Lung (tissue), 12 donors: ENCODE data around the gene TP53BP2. TPM values are rescaled to one million over a fixed set of nuclear protein-coding genes. Genes with fewer than 3 reads are reported as not detected.
A peak's percentile ranks its signal among the peaks of the same experiment; 100 is the strongest.
"Not testable (repeated sequence)": the region's sequence is repeated elsewhere in the genome, so short reads cannot be mapped to it uniquely, and the experiment has no call there.

Experiments used
- ATAC-seq: fragments of 200-7000 bp; cut with Tn5 transposase; one replicate; pipeline ENCODE4 v1.9.1; 2020; ENCODE audit warnings: moderate number of reproducible peaks; ENCODE audit not compliant: insufficient read depth, low FRiP score
- DNase-seq, 3 donors: peaks; one replicate each; pipeline ENCODE4 v3.0.0-alpha.2; 2013 to 2017
- H3K27ac ChIP-seq, 2 donors: one replicate each; pipeline ENCODE4 v1.5.1; 2013; ENCODE audit warnings: mild to moderate bottlenecking in 2 of 2, moderate library complexity in 2 of 2, control low read depth in 1 of 2, inconsistent platforms in 1 of 2, low read depth in 1 of 2, low read length in 1 of 2
- H3K27me3 ChIP-seq, 3 donors: one replicate each; pipeline ENCODE4 v1.5.1; 2013; ENCODE audit warnings: low read length in 2 of 3; ENCODE audit not compliant: control insufficient read depth in 3 of 3, insufficient read depth in 3 of 3
- H3K36me3 ChIP-seq, 4 donors: one replicate each; pipeline ENCODE4 v1.5.1; 2013; ENCODE audit warnings: low read length in 4 of 4, mild to moderate bottlenecking in 1 of 4, moderate library complexity in 1 of 4; ENCODE audit not compliant: control insufficient read depth in 4 of 4, insufficient read depth in 4 of 4
- H3K4me1 ChIP-seq, 5 donors: one replicate each; pipeline ENCODE4 v1.5.1; 2013; ENCODE audit warnings: low read length in 5 of 5, mild to moderate bottlenecking in 2 of 5, moderate library complexity in 1 of 5; ENCODE audit not compliant: control insufficient read depth in 5 of 5, insufficient read depth in 5 of 5
- H3K4me3 ChIP-seq: one replicate; pipeline ENCODE4 v1.5.1; 2013; ENCODE audit warnings: mild to moderate bottlenecking, control low read depth, moderate library complexity
- H3K9ac ChIP-seq, 2 donors: one replicate each; pipeline ENCODE4 v1.5.1; 2013; ENCODE audit warnings: low read length in 2 of 2, control low read depth in 1 of 2; ENCODE audit not compliant: insufficient read depth in 1 of 2
- H3K9me3 ChIP-seq, 4 donors: one replicate each; pipeline ENCODE4 v1.5.1; 2013; ENCODE audit warnings: low read length in 3 of 4, mild to moderate bottlenecking in 1 of 4, moderate library complexity in 1 of 4; ENCODE audit not compliant: control insufficient read depth in 4 of 4, insufficient read depth in 3 of 4
- CTCF ChIP-seq: IDR thresholded peaks from 2 replicates; pipeline ENCODE4 v1.5.1; 2012; ENCODE audit warnings: mild to moderate bottlenecking; ENCODE audit errors: control extremely low read depth, extremely low read depth
- WGBS, 2 donors: extraction: QIAGEN DNeasy Blood & Tissue Kit; methylation state at CpG; one replicate each; pipeline ENCODE4 v1.1.7; 2013; 5-methylcytosine and 5-hydroxymethylcytosine counted together
- polyA plus RNA-seq, 2 donors: library from polyadenylated mRNA; stranded (reverse); fragments of 200-250 nt; gene quantifications; one replicate each; pipeline ENCODE4 v1.2.1, GENCODE V29; 2013
- total RNA-seq, 2 donors: library from RNA; depleted of rRNA in 1 of 2; stranded (reverse); fragments of >200 nt in 1 of 2; gene quantifications; one replicate each; pipeline ENCODE4 v1.2.1, GENCODE V29; 2014 to 2021
- donor health status: control.
- donor health status: control.
- donor health status: Bipolar disorder and iron deficiency.
- donor health status: healthy.
- donor health status: DM: yes; HTN: yes; CAD: no.

Gene TP53BP2
- total and polyA plus RNA-seq, 4 donors: 11.5 to 94.2 (median 45.7) TPM

GRCh38 chr1:223742856-223743517, 102.8 kb downstream of the TP53BP2 start:
- DNase-seq (no peak), ATAC-seq (no peak)
- Histone ChIP-seq H3K4me1 (peaks cover 0 to 15% (median 5%) of the 10 kb centered on the region in 5 donors), H3K27ac (peak overlapping the region; percentile 27 to 47), H3K36me3 (peaks cover 0 to 43% (median 14%) of the 10 kb centered on the region in 4 donors), H3K9me3 (no peaks in the 10 kb centered on the region), H3K9ac (peak overlapping the region in 1 of 2 donors; percentile 53), H3K27me3 (no peaks in the 10 kb centered on the region), H3K4me3 (no peak overlapping the region)
- 55 to 63% methylated on average over 9 of the region's 9 CpGs for WGBS, 2 donors
- no peak for TF ChIP-seq CTCF

- Histone ChIP-seq H3K36me3 (peaks cover 0 to 34% (median 7%) of the 10 kb centered on the region in 4 donors), H3K4me1 (peaks cover 0 to 18% (median 0%) of the 10 kb centered on the region in 5 donors), H3K9ac (no peak overlapping the region), H3K27me3 (no peaks in the 10 kb centered on the region), H3K4me3 (no peak overlapping the region), H3K27ac (peak overlapping the region; percentile 24 to 32), H3K9me3 (no peaks in the 10 kb centered on the region)
- ATAC-seq (no peak), DNase-seq (no peak)
- 88 to 93% methylated on average over 6 of the region's 6 CpGs for WGBS, 2 donors
- TF ChIP-seq CTCF: no peak
These were observed 103.9 kb downstream of the TP53BP2 start for GRCh38 chr1:223741861-223742260.

DNA sequence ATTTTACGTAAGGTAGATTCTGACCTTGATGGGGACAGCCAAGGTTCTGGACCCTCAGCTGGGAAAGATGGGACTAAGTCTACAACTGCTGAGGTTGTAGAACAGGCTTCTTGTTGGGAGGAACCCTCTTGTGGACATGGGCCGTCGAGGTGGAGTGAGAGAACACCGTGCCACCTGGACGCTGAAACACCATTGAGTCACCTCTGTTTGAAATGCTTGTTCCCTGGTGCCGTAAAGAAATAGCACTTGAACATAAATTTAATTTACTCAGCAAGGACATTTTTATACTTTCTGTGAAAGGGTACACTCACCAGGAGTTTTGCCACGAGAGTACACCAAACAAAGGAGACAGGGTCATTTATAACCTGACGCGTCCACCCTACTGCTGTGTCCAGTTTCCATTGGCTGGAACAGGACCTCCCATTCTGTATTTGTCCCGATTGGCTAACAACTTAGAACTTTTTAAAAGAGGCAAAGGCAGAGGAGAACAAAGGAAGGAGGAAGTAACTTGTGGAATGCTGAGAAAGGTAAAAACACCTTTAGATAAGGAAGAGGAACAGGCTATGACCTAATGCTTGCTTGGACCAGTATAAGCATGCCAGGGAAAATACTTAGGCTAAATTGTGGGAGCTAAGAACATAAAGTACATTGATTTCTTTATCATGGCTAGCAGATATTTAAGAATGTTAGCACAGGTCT, 105.6 kb downstream of the TP53BP2 start:
- not testable (repeated sequence) for H3K9ac ChIP-seq, ATAC-seq, H3K9me3 ChIP-seq, H3K27me3 ChIP-seq, DNase-seq, H3K4me3 ChIP-seq
- Histone ChIP-seq H3K27ac (peak overlapping the region; percentile 24 to 91), H3K4me1 (peaks cover 0 to 22% (median 0%) of the 10 kb centered on the region in 5 donors), H3K36me3 (peaks cover 0 to 22% (median 4%) of the 10 kb centered on the region in 4 donors)
- WGBS, 2 donors: 56 to 76% methylated on average over 10 of the region's 10 CpGs

GRCh38 chr1:223739366-223740037, 106.2 kb downstream of the TP53BP2 start:
- peaks cover 0 to 20% (median 0%) of the 10 kb centered on the region in 5 donors for H3K4me1 ChIP-seq
- no peak overlapping the region for H3K4me3 ChIP-seq

More at GRCh38 chr1:223739366-223740037, 106.2 kb downstream of the TP53BP2 start:
- peak overlapping the region; percentile 24 to 91 for H3K27ac ChIP-seq
- DNase-seq (peak in 2 of 3 donors; percentile 11 to 47), ATAC-seq (peak; percentile 19)
- peak overlapping the region in 1 of 2 donors; percentile 28 for H3K9ac ChIP-seq
- H3K36me3 ChIP-seq: peaks cover 0 to 18% (median 2%) of the 10 kb centered on the region in 4 donors
- TF ChIP-seq CTCF: no peak
- H3K27me3 ChIP-seq: no peaks in the 10 kb centered on the region
- 40 to 77% methylated on average over 7 of the region's 7 CpGs for WGBS, 2 donors
- no peaks in the 10 kb centered on the region for H3K9me3 ChIP-seq
